Middle frontal gyrus (tissue), 1 donor: ENCODE measurements around the gene VTN.

Experiments used
- DNase-seq: peaks from one replicate; pipeline ENCODE4 v3.0.0-alpha.2; 2015; ENCODE audit warnings: low spot score; ENCODE audit errors: extremely low spot score

The VTN gene

GRCh38 chr17:28368915-28369683, 1.0 kb downstream of the VTN start:
- no peak for DNase-seq

GRCh38 chr17:28368306-28368831, 1.7 kb downstream of the VTN start:
- no peak for DNase-seq

DNA sequence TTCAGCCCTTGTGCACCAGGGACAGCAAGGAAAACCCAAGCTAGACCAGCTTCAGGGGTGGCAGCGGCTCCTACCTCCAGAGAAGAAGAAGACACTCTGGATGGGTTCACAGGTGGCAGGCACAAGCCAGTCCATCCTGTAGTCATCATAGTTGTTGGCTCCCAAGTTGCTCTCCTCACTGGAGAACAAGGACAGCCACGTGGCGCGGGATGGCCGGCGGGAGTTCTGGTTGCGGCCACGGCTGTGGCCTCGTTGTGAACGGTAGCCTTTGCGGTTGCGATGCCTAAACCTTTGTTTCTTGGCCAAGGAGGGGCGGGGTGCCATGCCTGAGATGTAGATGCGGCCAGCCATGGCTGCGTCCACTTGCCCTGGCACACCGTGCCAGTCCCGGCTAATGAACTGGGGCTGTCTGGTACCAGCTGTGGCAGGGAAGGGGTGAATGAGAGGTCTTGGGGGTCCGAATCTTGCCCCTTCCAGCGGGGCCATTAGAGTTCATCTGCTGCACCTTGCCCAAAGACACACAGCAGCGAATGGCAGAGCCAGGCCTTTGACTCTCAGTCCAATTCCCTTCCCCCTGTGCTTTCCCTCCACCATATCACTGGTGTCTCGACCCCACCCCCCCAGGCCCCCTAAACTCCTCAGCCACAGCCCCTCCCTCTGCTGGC, 2.3 kb downstream of the VTN start:
- DNase-seq = no peak

DNA sequence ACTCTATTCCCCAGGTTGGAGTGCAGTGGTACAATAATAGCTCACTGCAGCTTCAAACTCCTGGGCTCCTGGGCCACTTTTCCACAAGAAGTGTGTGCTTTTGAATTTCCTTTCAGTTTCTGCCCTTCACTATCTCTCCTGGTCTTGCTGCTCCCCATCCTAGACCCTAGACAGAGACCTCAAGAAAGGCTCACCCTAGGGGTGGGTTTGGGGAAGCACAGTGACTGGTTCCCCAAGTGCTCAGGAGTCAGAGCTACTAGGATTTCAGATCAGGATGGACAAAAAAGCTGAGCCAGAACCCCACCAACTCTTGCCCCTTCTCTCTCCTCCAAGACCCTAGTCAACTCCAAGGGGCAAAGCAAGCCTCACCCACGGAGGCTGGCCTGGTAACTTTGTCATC, 3.5 kb downstream of the VTN start:
- DNase-seq = no peak

DNA sequence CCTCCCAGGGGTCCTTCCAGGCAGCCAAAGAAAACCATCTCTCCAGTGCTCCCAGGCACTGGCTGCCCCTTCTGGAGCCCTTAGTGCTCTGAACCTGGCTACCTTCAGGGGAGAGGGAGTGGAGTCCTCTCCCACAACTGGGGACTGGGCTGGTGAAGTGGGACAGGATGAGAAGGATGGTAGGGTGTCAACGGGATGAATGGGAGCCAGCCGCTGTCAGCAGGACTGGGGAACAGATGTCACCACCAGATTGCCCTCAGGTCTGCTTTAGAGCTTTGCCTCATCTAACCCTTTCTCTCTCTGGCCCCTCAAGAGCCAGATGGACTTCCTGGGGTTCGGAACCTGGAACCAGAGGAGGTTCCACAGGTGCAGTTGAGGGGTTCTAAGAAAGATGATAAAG, 4.6 kb downstream of the VTN start:
- no peak for DNase-seq

DNA sequence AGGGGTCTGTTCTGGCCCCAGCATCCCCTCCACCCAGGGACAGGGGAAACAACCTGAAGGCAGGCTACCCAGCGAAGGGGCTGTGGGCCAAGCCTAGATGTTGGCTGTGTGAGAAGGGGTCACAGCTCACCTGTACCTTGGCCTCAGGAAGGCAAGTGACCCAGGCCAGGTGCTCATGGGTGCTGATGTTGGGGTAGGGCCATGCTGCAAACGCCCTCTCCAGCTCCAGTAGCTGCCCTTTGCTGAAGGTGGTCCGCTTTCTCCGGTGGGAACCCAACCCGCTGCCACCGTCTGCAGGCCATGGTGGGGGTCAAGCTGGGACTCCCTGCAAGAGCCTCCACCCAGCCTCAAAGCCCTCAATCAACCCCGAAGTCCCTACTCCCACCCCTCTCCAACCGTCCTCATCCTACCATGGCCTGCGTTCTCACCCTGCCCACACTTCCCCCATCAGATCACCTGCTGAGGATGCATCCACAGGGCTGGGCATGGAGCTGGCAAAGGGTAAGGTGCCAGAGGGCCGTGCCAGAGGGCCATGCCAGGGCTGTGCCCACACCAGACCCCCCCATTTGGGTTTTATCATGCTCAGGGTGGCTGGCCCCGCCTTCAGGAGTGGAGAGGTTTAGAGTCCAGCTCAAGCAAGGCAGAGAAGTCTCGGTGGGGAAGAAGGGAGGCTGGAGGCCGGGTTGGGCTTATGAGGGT, 5.3 kb downstream of the VTN start, which contains the start of gene SEBOX:
Gene SEBOX, minus strand, starts transcription at position 535 of the 699 bp plus-strand sequence. Its CDS starts 48 bp downstream, at position 487.
- no peak for DNase-seq

DNA sequence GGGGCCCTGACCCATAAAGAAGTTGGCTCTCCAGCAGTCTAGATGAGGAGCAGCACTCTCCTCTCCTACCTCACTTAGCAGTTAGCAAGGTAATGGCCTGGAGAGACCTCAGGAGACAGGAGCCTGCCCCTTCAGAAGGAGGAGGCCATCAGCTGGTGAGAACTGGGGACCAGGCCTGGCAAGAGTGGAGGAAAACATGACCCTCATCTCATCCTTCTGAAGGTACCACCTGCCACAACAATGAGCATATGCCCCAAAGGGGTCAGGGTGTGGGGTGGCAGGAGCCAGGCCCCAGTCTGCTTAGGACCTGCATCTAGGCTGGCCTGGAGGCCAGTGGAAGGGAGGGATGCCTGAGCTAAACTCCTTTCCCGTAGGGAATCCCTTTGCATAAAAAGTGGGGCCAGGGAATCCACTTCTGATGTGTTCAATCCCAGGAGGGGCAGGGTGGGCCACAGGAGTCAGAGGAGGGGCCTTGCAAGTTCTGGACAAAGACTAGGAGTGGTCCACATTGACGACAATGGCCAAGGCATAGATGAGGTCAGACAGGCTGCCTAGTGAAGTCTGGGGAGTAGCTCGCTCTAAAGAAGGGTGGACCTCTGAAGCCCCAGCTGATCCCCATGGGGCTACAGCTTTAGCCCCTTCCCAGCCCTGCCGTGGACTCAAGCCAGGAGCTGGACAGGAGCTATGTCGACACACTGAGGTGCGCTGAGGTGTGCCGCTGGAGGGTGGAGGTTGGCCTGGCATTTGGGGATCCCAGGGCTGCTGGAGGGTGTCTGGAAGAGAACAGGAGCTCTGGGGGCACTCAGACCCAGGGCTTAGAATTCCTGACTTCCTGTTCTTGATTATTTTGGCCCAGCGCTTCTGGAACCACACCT, 6.1 kb downstream of the VTN start:
- no peak for DNase-seq

DNA sequence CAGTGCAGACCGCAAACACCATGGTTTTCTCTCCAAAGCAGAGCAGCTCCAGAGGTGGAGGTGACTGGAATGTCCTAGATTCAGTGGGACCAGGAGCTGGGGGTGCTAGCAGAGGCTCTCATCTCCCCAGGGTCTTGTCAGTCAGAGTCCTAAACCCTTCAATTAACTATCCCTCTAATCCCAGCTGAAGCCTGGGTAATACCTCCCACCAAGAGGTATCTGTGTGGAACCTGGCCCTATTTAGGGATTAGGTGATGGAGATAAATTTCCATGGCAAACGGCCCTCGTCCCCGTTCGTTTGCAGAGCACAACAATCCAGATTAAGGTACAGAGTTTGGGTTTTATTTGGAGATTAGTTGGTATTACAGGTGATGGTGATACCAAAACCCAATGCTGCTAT, 6.9 kb downstream of the VTN start:
- no peak for DNase-seq

- no peak for DNase-seq
These were observed 12.3 kb downstream of the VTN start for GRCh38 chr17:28357901-28358197.

DNA sequence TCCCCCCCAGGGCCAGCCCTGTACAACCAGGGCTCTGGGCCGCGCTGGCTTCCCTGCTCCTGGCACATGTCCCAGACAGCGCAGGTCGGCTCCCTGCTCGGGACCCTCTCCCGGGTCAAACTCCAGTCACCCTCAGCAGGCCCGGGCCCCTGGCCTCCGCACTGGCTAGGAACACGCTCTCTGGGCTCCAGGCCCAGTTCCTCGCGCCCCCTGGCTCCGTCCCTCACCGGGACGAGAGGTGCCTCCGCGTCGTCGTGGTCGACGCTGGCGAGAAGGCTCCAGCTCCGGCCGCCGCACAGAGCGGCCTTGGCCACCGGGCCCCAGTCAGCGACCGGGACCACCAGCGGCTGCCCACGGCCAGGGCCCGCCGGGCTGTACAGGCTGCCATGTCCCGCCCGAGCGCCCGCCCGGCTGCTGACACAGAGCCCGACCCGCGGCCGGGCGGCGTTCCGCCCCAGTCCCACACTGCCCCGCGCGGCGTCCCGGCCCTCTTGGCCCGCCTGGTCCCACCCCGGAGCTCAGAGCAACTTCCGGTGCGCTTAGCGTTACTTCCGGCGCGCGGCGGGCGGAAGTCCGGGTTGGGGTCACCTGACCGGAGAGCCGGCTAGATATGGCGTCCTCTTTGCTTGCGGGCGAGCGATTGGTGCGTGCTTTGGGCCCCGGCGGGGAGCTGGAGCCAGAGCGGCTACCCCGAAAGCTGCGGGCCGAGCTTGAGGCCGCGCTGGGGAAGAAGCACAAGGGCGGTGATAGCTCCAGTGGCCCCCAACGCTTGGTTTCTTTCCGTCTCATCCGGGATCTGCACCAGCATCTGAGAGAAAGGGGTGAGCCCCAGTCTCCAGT, 12.8 kb downstream of the VTN start, which contains the start of gene POLDIP2:
Gene POLDIP2, minus strand, starts transcription at position 467 of the 840 bp plus-strand sequence. Its CDS starts 79 bp downstream, at position 388.
- DNase-seq = peak; percentile 92

DNA sequence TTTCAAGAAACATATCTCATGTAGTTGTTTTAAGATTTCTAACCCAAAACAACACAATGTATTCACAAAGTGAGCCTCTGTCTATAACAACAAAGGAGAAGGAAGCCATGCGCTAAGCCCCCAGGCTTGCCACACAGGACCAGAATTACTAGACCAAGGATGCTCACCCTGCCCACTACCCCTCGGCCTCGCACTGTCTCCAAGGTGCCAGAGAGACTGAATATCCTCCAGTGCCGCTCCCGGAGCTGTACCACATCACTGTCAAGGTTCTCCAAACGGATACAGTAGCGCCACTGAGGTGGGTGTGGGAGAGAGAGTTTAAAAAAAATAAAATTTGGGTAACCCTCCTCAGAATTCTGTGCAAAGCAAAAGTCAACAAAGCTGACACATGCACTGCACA, 19.8 kb downstream of the VTN start:
- DNase-seq = no peak

DNA sequence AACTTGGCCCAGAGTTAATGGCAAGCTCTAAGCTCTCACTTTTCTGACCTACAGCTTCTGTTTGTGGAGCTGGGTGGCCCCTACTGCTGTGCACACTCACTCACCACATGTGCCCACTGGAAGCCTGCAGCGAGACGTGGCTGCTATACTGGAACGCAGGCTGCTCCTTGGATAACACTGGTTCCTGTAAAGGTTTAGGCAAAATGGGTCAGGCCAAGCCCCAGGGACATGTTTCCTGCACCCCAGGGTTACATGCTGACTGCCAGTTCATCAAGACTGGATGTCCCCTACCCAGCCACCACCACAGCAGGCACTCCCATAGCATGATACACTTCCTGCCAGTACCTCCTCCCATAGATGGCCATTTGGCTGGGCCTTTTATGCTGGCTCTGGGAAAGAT, 21.1 kb downstream of the VTN start:
- DNase-seq = no peak

GRCh38 chr17:28347261-28347891, 22.7 kb downstream of the VTN start:
- no peak for DNase-seq

- DNase-seq = no peak
These were observed 23.3 kb downstream of the VTN start for GRCh38 chr17:28346746-28347246.

DNA sequence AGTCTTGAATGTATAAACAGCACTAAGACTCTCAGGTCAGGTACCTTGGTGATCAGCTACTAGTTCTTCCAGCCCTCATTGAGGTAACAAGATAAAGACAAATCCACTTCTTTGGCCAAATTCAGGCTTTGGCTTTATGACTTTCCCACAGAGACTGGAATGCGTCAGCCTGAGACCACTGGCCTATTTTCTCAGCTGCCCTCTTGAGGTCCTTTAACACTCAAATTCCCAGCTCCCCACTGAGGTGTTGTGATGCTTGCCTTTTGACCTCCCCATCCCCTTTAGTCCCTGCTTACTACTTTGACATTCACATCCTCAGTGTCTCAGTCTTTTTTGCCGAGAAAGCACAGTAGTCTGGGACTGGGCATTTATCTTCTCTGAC, 23.9 kb downstream of the VTN start:
- no peak for DNase-seq

DNA sequence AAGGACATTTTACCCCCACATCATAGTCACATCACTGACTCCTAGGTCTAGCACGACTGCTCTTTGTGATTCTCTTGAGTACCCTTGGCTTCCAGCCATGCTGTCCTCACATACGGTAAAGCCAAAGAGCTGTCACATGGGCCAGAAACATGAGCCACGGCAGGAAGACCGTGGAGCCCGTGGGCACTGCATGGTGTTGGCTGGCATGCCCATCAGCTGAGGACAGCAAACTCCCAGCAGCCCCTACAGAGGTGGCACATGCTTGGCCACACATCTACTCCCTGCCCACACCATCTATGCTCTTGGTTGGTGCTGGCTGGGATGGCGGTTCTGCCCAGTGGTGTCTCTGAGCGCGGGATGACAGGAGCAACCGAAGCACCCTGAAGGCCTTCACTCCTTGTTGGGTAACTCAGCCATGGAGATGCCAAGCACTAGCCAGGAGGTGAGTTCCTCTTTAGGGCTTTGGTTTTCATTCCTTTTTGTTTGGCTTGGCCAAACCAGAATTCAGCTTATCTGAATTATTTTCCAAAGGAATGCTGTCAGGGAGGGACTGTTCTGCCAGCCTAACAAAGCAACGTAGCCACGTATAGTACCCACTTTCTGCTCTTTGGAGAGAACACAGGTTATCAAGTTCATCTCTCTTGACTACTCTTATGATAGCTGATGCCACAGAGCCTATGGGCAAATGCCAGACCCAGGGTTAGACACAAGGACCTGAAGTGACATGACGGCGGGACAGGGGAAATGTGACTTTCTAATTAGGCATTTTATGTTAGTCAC, 24.5 kb downstream of the VTN start:
- no peak for DNase-seq

GRCh38 chr17:28344435-28344901, 25.6 kb downstream of the VTN start:
- DNase-seq = no peak

GRCh38 chr17:28344011-28344410, 26.1 kb downstream of the VTN start:
- DNase-seq = no peak

GRCh38 chr17:28343491-28343932, 26.6 kb downstream of the VTN start:
- no peak for DNase-seq
